HepG2 (cell line): ENCODE data around the gene LMCD1. TPM values are rescaled to one million over a fixed set of nuclear protein-coding genes. Genes with fewer than 3 reads are reported as not detected.

Experiments
- ATAC-seq: fragments of 200-7000 bp; cut with Tn5 transposase; 3 replicates; pipeline ENCODE4 v1.9.1; 2020; ENCODE audit warnings: mild to moderate bottlenecking, moderate library complexity
- BruUV-seq: library from RNA; stranded (reverse); fragments of 400-500 nt; replicated peaks from 2 replicates; lab custom pipeline; 2021; lab: Mats Ljungman, UMichigan
- CTCF ChIA-PET: fragments of 300-600 bp; formaldehyde crosslinking; extraction: SDS; loops from one replicate; lab custom pipeline; 2021; ENCODE audit warnings: low total read pairs, inconsistent platforms, low intra/inter-chr PET ratio; lab: Yijun Ruan, JAX
- POLR2A ChIA-PET: fragments of 350-600 bp; sonication (Branson Sonifier 250); formaldehyde crosslinking; loops from one replicate; lab custom pipeline; 2020; ENCODE audit warnings: antibody characterized with exemption, inconsistent platforms; lab: Yijun Ruan, JAX
- DNase-seq: peaks from one replicate; pipeline ENCODE4 v3.0.0-alpha.2; 2015; ENCODE audit warnings: low spot score
- FAIRE-seq: peaks from 3 replicates; lab custom pipeline; 2011; peaks lifted over from hg19 to GRCh38; lab: Jason Lieb, UNC
- H2AFZ ChIP-seq: one replicate; pipeline ENCODE4 v1.6.1; 2011; ENCODE audit warnings: low read length, inconsistent platforms
- H3K27ac ChIP-seq: fragments of 300-600 bp; 3 replicates; pipeline ENCODE4 v1.8.0; 2011; ENCODE audit warnings: mixed run types, mild to moderate bottlenecking, mixed read lengths, low read length, inconsistent platforms; ENCODE audit not compliant: insufficient read depth; ENCODE audit errors: extremely low read length
- H3K27me3 ChIP-seq, 2 experiments: fragments of 200-600 bp in 1 of 2; 2 replicates in 1 of 2; 3 replicates in 1 of 2; pipeline versions ENCODE4 v1.6.0 to v1.8.0; 2011; ENCODE audit warnings: low read length in 2 of 2, mild to moderate bottlenecking in 2 of 2, moderate library complexity in 2 of 2, inconsistent platforms in 1 of 2; ENCODE audit not compliant: insufficient read depth in 2 of 2, control insufficient read depth in 1 of 2
- H3K36me3 ChIP-seq, 2 experiments: fragments of 200-600 bp in 1 of 2; replicated peaks in 1 of 2; 2 replicates in 1 of 2; 3 replicates in 1 of 2; pipeline versions ENCODE4 v1.5.1 to v1.8.0; 2011; ENCODE audit warnings: low read length in 2 of 2, inconsistent platforms in 1 of 2; ENCODE audit not compliant: insufficient read depth in 2 of 2, control insufficient read depth in 1 of 2
- H3K4me1 ChIP-seq: 2 replicates; pipeline ENCODE4 v1.5.1; 2012; ENCODE audit warnings: low read length, inconsistent platforms; ENCODE audit not compliant: insufficient read depth
- H3K4me2 ChIP-seq: 2 replicates; pipeline ENCODE4 v1.6.0; 2011; ENCODE audit warnings: low read depth, low read length, inconsistent platforms
- H3K4me3 ChIP-seq, 3 experiments: fragments of 200-600 bp in 1 of 3; sonication (generic), shearing (Covaris generic) in 1 of 3; replicated peaks in 1 of 3; 2 replicates each; pipeline ENCODE4 v1.5.1; 2011 to 2016; ENCODE audit warnings: low read length in 3 of 3, inconsistent platforms in 2 of 3, low read depth in 2 of 3, mild to moderate bottlenecking in 2 of 3, control low read depth in 1 of 3, mixed read lengths in 1 of 3; ENCODE audit not compliant: insufficient read depth in 1 of 3
- H3K79me2 ChIP-seq: one replicate; pipeline ENCODE4 v1.6.1; 2011; ENCODE audit warnings: low read length, inconsistent platforms; ENCODE audit not compliant: insufficient read depth
- H3K9ac ChIP-seq: 2 replicates; pipeline ENCODE4 v1.6.0; 2011; ENCODE audit warnings: mild to moderate bottlenecking, low read depth, low read length, inconsistent platforms; ENCODE audit not compliant: insufficient read depth
- H3K9me3 ChIP-seq: 2 replicates; pipeline ENCODE4 v1.5.1; 2012; ENCODE audit warnings: mild to moderate bottlenecking, low read length
- H4K20me1 ChIP-seq: 2 replicates; pipeline ENCODE4 v1.6.0; 2011; ENCODE audit warnings: inconsistent platforms, mild to moderate bottlenecking, low read length, moderate library complexity; ENCODE audit not compliant: insufficient read depth
- AHR ChIP-seq: IDR thresholded peaks from 2 replicates; pipeline ENCODE4 v1.6.1; 2018; ENCODE audit warnings: missing genetic modification reagents, missing compliant biosample characterization
- ARID3A ChIP-seq: IDR thresholded peaks from 2 replicates; pipeline ENCODE4 v1.6.1; 2012; ENCODE audit warnings: low read depth, low read length, improper control_type of control experiment
- ARID5B ChIP-seq: IDR thresholded peaks from 2 replicates; pipeline ENCODE4 v1.4.0; 2020; ENCODE audit warnings: mild to moderate bottlenecking, missing genetic modification reagents
- BCL6 ChIP-seq: IDR thresholded peaks from 2 replicates; pipeline ENCODE4 v1.6.1; 2016; ENCODE audit warnings: missing genetic modification reagents, missing compliant biosample characterization
- CHD4 ChIP-seq: fragments of 200-600 bp; sonication (generic); IDR thresholded peaks from 2 replicates; pipeline ENCODE4 v1.7.0; 2017; ENCODE audit warnings: mild to moderate bottlenecking, low read length, borderline replicate concordance
- EP300 ChIP-seq, 3 experiments: sonication (generic) in 1 of 3; formaldehyde crosslinking in 1 of 3; IDR thresholded peaks; 2 replicates each; pipeline versions ENCODE4 v1.5.1 to v1.6.1; 2011 to 2020; ENCODE audit warnings: low read depth in 2 of 3, low read length in 2 of 3, borderline replicate concordance in 1 of 3, improper control_type of control experiment in 1 of 3, mild to moderate bottlenecking in 1 of 3, missing genetic modification reagents in 1 of 3, moderate library complexity in 1 of 3
- JUND ChIP-seq: sonication (generic); formaldehyde crosslinking; IDR thresholded peaks from 2 replicates; pipeline ENCODE4 v1.8.0; 2022; ENCODE audit warnings: mild to moderate bottlenecking, missing genetic modification reagents
- NFYB ChIP-seq: sonication (generic); formaldehyde crosslinking; IDR thresholded peaks from 2 replicates; pipeline ENCODE4 v1.4.0; 2020; ENCODE audit warnings: missing genetic modification reagents
- SALL2 ChIP-seq: sonication (generic); formaldehyde crosslinking; IDR thresholded peaks from 2 replicates; pipeline ENCODE4 v1.8.1; 2023; ENCODE audit warnings: mild to moderate bottlenecking, missing genetic modification reagents, inconsistent platforms
- SOX13 ChIP-seq, 3 experiments: fragments of 450-650 bp in 1 of 3; sonication (generic) in 1 of 3; formaldehyde crosslinking in 1 of 3; IDR thresholded peaks in 2 of 3; conservative IDR thresholded peaks in 1 of 3; 2 replicates each; pipeline versions ENCODE4 v1.5.0 to v1.6.1; 2016 to 2020; ENCODE audit warnings: antibody characterized with exemption in 1 of 3, mild to moderate bottlenecking in 1 of 3, missing compliant biosample characterization in 1 of 3, missing genetic modification reagents in 1 of 3, moderate library complexity in 1 of 3
- TGIF2 ChIP-seq: IDR thresholded peaks from 2 replicates; pipeline ENCODE4 v1.6.1; 2016; ENCODE audit warnings: control low read depth, missing compliant biosample characterization
- ZFP82 ChIP-seq: sonication (generic); formaldehyde crosslinking; IDR thresholded peaks from 2 replicates; pipeline ENCODE4 v1.5.1; 2020; ENCODE audit warnings: mild to moderate bottlenecking, missing genetic modification reagents, borderline replicate concordance
- ZKSCAN8 ChIP-seq: IDR thresholded peaks from 2 replicates; pipeline ENCODE4 v1.6.1; 2016; ENCODE audit warnings: borderline replicate concordance, missing genetic modification reagents, missing compliant biosample characterization
- ZMYM2 ChIP-seq: sonication (generic); formaldehyde crosslinking; IDR thresholded peaks from 2 replicates; pipeline ENCODE4 v1.8.0; 2022; ENCODE audit warnings: mild to moderate bottlenecking, missing genetic modification reagents
- ZNF224 ChIP-seq: sonication (generic); formaldehyde crosslinking; IDR thresholded peaks from 2 replicates; pipeline ENCODE4 v1.5.0; 2020; ENCODE audit warnings: mild to moderate bottlenecking, missing genetic modification reagents
- ZNF44 ChIP-seq: sonication (generic); formaldehyde crosslinking; IDR thresholded peaks from 2 replicates; pipeline ENCODE4 v1.5.1; 2020; ENCODE audit warnings: mild to moderate bottlenecking, missing genetic modification reagents
- ZNF678 ChIP-seq: sonication (generic); formaldehyde crosslinking; IDR thresholded peaks from 2 replicates; pipeline ENCODE4 v1.4.0; 2020; ENCODE audit warnings: mild to moderate bottlenecking, missing genetic modification reagents
- ZNF7 ChIP-seq: IDR thresholded peaks from 2 replicates; pipeline ENCODE4 v1.6.1; 2016; ENCODE audit warnings: missing biosample characterization, missing genetic modification reagents
- ZNF782 ChIP-seq: sonication (generic); formaldehyde crosslinking; IDR thresholded peaks from 2 replicates; pipeline ENCODE4 v1.4.0; 2020; ENCODE audit warnings: missing genetic modification reagents, mild to moderate bottlenecking, borderline replicate concordance
- WGBS: methylation state at CpG from one replicate; pipeline ENCODE4 v1.1.6; 2017; ENCODE audit warnings: low lambda C conversion rate; 5-methylcytosine and 5-hydroxymethylcytosine counted together
- in situ Hi-C: cut with HindIII; loops from 2 replicates; pipeline ENCODE4 v1.10.0; 2017; ENCODE audit warnings: low pct_unique_long_range_greater_than_20kb; ENCODE audit not compliant: extremely low pct_ligation_motif_present
- intact Hi-C: fragments of 100-400 bp; cut with micrococcal nuclease; formaldehyde crosslinking; loops from one replicate; pipeline ENCODE4 v1.10.0; 2022; ENCODE audit not compliant: unreplicated experiment
- polyA plus RNA-seq, 8 experiments: library from polyadenylated mRNA; depleted of rRNA in 3 of 8; stranded (reverse) in 7 of 8; unstranded in 1 of 8; fragments of >200 nt; fragmentation: Illumina TruSeq in 4 of 8; extraction: Trizol in 4 of 8; gene quantifications; 2 replicates each; pipeline versions ENCODE4 v1.2.1 to v1.2.3, GENCODE V29; 2011 to 2016; ENCODE audit warnings: low read depth in 4 of 8, missing spikeins in 1 of 8, mixed read lengths in 1 of 8; ENCODE audit not compliant: insufficient read depth in 1 of 8
- total RNA-seq, 5 experiments: library from RNA; depleted of rRNA; stranded (reverse); fragments of >200 nt; fragmentation: Illumina TruSeq; extraction: Trizol; gene quantifications; 2 replicates each; pipeline ENCODE4 v1.2.3, GENCODE V29; 2016; ENCODE audit warnings: low read depth in 1 of 5

The LMCD1 gene
- total and polyA plus RNA-seq, 2 of the 13 experiments (the other 11 are each of a cell fraction or from before 2014, with no cell fraction given) = 6.2 to 7.1 TPM

GRCh38 chr3:8489278-8489792 lies 12.3 kb upstream of the LMCD1 start:
- no TSS peak for BruUV-seq
- Histone ChIP-seq H3K9ac (peak overlapping the region; percentile 24; the same call in 1 of the 2 replicates), H3K4me2 (0 out of 2 replicates have a peak overlapping the region, but pooled peaks have one; percentile 9), H3K9me3 (peaks cover 7% of the 10 kb centered on the region), H4K20me1 (no peaks in the 10 kb centered on the region), H2AFZ (no peak overlapping the region), H3K27ac (peak overlapping the region; percentile 36), H3K36me3 (no peaks in the 10 kb centered on the region), H3K4me1 (peaks cover 69% of the 10 kb centered on the region), H3K4me3 (no peak overlapping the region), H3K79me2 (no peaks in the 10 kb centered on the region), H3K27me3 (no peaks in the 10 kb centered on the region)
- in situ Hi-C loops = no loop called here
- CTCF ChIA-PET = no interaction called here
- FAIRE-seq (peak; percentile 43), DNase-seq (peak; percentile 93), ATAC-seq (peak; percentile 59)
- 8% methylated on average over 2 of the region's 2 CpGs for WGBS
- POLR2A ChIA-PET = interaction anchor here (0.9 to 2.8 kb wide), 3 partner anchors 10 to 45 kb away, joined by 3 to 21 read pairs (median 6); partner anchors contain the start of gene LMCD1
- intact Hi-C loops = loop anchor here (1.0 kb wide), 1 partner anchor 45 kb away; no protein-coding TSS in a partner anchor
- TF ChIP-seq ZNF678 (CRISPR knock-in tag) = no peak
- TF ChIP-seq ZFP82 = no peak
- TF ChIP-seq BCL6 (CRISPR knock-in tag) = peak; percentile 73
- TF ChIP-seq ZKSCAN8 (CRISPR knock-in tag) = no peak
- TF ChIP-seq ZNF7 (CRISPR knock-in tag) = peak; percentile 34; the same call in 1 of the 2 replicates
- TF ChIP-seq SOX13 (IDR thresholded peaks at IDR 0.05) = peak; percentile 67
- TF ChIP-seq SOX13 (CRISPR knock-in tag; conservative IDR thresholded peaks at IDR 0.05 in 1 of 2, IDR thresholded peaks at IDR 0.05 in 1 of 2) = peak in 1 of 2 experiments; percentile 96; a peak in 2 of 4 replicates
- no peak for TF ChIP-seq ZNF224
- TF ChIP-seq TGIF2 (CRISPR knock-in tag) = no peak
- peak in 1 of 2 experiments; percentile 19; a peak in 1 of 4 replicates for TF ChIP-seq EP300 (IDR thresholded peaks at IDR 0.05; ENCODE audit: low read depth in 2 of 2, low read length in 2 of 2)
- TF ChIP-seq EP300 (CRISPR knock-in tag; IDR thresholded peaks at IDR 0.05; ENCODE audit: borderline replicate concordance) = no peak; the same call in 1 of the 2 replicates
- no peak for TF ChIP-seq JUND
- peak; percentile 90; the same call in 1 of the 2 replicates for TF ChIP-seq CHD4
- TF ChIP-seq NFYB = no peak
- 0 out of 2 replicates have a peak, but pooled peaks have one; percentile 57 for TF ChIP-seq ZMYM2 (CRISPR knock-in tag)
- TF ChIP-seq AHR (CRISPR knock-in tag) = no peak
- TF ChIP-seq ZNF782 (CRISPR knock-in tag) = no peak
- no peak for TF ChIP-seq ZNF44 (CRISPR knock-in tag)
- no peak for TF ChIP-seq SALL2 (CRISPR knock-in tag)
- 0 out of 2 replicates have a peak, but pooled peaks have one; percentile 11 for TF ChIP-seq ARID3A
- TF ChIP-seq ARID5B (CRISPR knock-in tag) = peak; percentile 52; the same call in 1 of the 2 replicates
